HepG2 (cell line): ENCODE results near the gene ALX1.

Source experiments
- CTCF ChIP-seq: sonication (generic); formaldehyde crosslinking; IDR thresholded peaks from 2 replicates; pipeline ENCODE4 v1.5.0; 2020; ENCODE audit warnings: mild to moderate bottlenecking, missing genetic modification reagents, moderate library complexity
- EZH2 ChIP-seq: conservative IDR thresholded peaks from 2 replicates; pipeline ENCODE4 v1.6.1; 2012; ENCODE audit warnings: mild to moderate bottlenecking, low read depth, low read length, moderate library complexity
- FUBP1 ChIP-seq: sonication (generic); formaldehyde crosslinking; IDR thresholded peaks from 2 replicates; pipeline ENCODE4 v1.5.1; 2020; ENCODE audit warnings: missing genetic modification reagents, mild to moderate bottlenecking, borderline replicate concordance
- KDM5A ChIP-seq: fragments of 200-600 bp; sonication (generic); IDR thresholded peaks from 2 replicates; pipeline ENCODE4 v1.7.0; 2018; ENCODE audit warnings: antibody characterized with exemption, mild to moderate bottlenecking, low read length, borderline replicate concordance
- MTA3 ChIP-seq: sonication (generic); formaldehyde crosslinking; IDR thresholded peaks from 2 replicates; pipeline ENCODE4 v1.4.0; 2020; ENCODE audit warnings: missing genetic modification reagents
- POLR2AphosphoS5 ChIP-seq: IDR thresholded peaks from 2 replicates; pipeline ENCODE4 v1.6.1; 2012; ENCODE audit warnings: low read depth, low read length
- ZBTB4 ChIP-seq: sonication (generic); formaldehyde crosslinking; IDR thresholded peaks from 2 replicates; pipeline ENCODE4 v1.4.0; 2020; ENCODE audit warnings: missing genetic modification reagents, mild to moderate bottlenecking, borderline replicate concordance
- ZNF207 ChIP-seq: fragments of 450-650 bp; IDR thresholded peaks from 2 replicates; pipeline ENCODE4 v1.6.1; 2016; ENCODE audit warnings: antibody characterized with exemption, borderline replicate concordance
- ZNF224 ChIP-seq: sonication (generic); formaldehyde crosslinking; IDR thresholded peaks from 2 replicates; pipeline ENCODE4 v1.5.0; 2020; ENCODE audit warnings: mild to moderate bottlenecking, missing genetic modification reagents

GRCh38 chr12:85325442-85325841 is 45.4 kb downstream of the ALX1 start:
- TF ChIP-seq POLR2AphosphoS5 (no peak), ZNF207 (no peak), ZBTB4 (no peak), EZH2 (no peak), FUBP1 (CRISPR knock-in tag) (no peak), ZNF224 (CRISPR knock-in tag) (no peak), CTCF (CRISPR knock-in tag) (no peak), KDM5A (no peak), MTA3 (no peak)
